H9 (cell line): ENCODE data around the gene H2AZ2. TPM values are rescaled to one million over a fixed set of nuclear protein-coding genes. Genes with fewer than 3 reads are reported as not detected.

Source experiments
- DNase-seq: peaks from one replicate; pipeline ENCODE4 v3.0.0-alpha.2; 2017
- H2AFZ ChIP-seq: one replicate; pipeline ENCODE4 v1.6.1; 2013; ENCODE audit warnings: mild to moderate bottlenecking, low read length, control low read depth, moderate library complexity
- H2AK5ac ChIP-seq: 2 replicates; pipeline ENCODE4 v1.6.1; 2013; ENCODE audit warnings: low read length, control low read depth, mixed read lengths; ENCODE audit not compliant: insufficient read length
- H2BK120ac ChIP-seq: one replicate; pipeline ENCODE4 v1.6.1; 2013; ENCODE audit warnings: low read depth, mild to moderate bottlenecking, low read length, control low read depth, inconsistent platforms; ENCODE audit not compliant: poor library complexity, severe bottlenecking
- H2BK12ac ChIP-seq: 2 replicates; pipeline ENCODE4 v1.6.1; 2013; ENCODE audit warnings: low read length, control low read depth, mixed read lengths, low read depth; ENCODE audit not compliant: insufficient read length
- H2BK15ac ChIP-seq: 2 replicates; pipeline ENCODE4 v1.6.1; 2013; ENCODE audit warnings: low read depth, low read length, control low read depth
- H2BK20ac ChIP-seq: one replicate; pipeline ENCODE4 v1.6.1; 2013; ENCODE audit warnings: low read depth, mild to moderate bottlenecking, low read length, control low read depth, inconsistent platforms; ENCODE audit not compliant: poor library complexity, severe bottlenecking
- H2BK5ac ChIP-seq: 2 replicates; pipeline ENCODE4 v1.6.1; 2013; ENCODE audit warnings: low read length, control low read depth, mixed read lengths; ENCODE audit not compliant: insufficient read length
- H3K14ac ChIP-seq: 2 replicates; pipeline ENCODE4 v1.6.1; 2013; ENCODE audit warnings: low read length, control low read depth; ENCODE audit not compliant: insufficient read depth
- H3K18ac ChIP-seq: 2 replicates; pipeline ENCODE4 v1.6.1; 2013; ENCODE audit warnings: low read depth, mild to moderate bottlenecking, mixed read lengths, low read length, control low read depth; ENCODE audit not compliant: insufficient read length
- H3K23ac ChIP-seq: 2 replicates; pipeline ENCODE4 v1.6.1; 2013; ENCODE audit warnings: low read length, control low read depth, mixed read lengths, low read depth; ENCODE audit not compliant: insufficient read length
- H3K23me2 ChIP-seq: 2 replicates; pipeline ENCODE4 v1.6.1; 2013; ENCODE audit warnings: low read depth, mild to moderate bottlenecking, mixed read lengths, low read length, control low read depth; ENCODE audit not compliant: insufficient read length, poor library complexity, severe bottlenecking
- H3K27ac ChIP-seq: 2 replicates; pipeline ENCODE4 v1.5.1; 2013; ENCODE audit warnings: low read length, control low read depth, mixed read lengths, low read depth; ENCODE audit not compliant: insufficient read length
- H3K27me3 ChIP-seq: 2 replicates; pipeline ENCODE4 v1.6.1; 2013; ENCODE audit warnings: low read length, control low read depth, inconsistent platforms; ENCODE audit not compliant: insufficient read depth
- H3K4ac ChIP-seq: 2 replicates; pipeline ENCODE4 v1.6.1; 2013; ENCODE audit warnings: low read depth, mild to moderate bottlenecking, control low read depth, inconsistent platforms, low read length, moderate library complexity
- H3K4me1 ChIP-seq: 2 replicates; pipeline ENCODE4 v1.6.1; 2013; ENCODE audit warnings: low read length, control low read depth, inconsistent platforms; ENCODE audit not compliant: insufficient read depth
- H3K4me2 ChIP-seq: 2 replicates; pipeline ENCODE4 v1.6.1; 2013; ENCODE audit warnings: low read length, control low read depth, mixed read lengths; ENCODE audit not compliant: insufficient read length, insufficient read depth
- H3K56ac ChIP-seq: 2 replicates; pipeline ENCODE4 v1.6.1; 2013; ENCODE audit warnings: low read depth, mild to moderate bottlenecking, mixed read lengths, low read length, control low read depth; ENCODE audit not compliant: insufficient read length
- H3K79me1 ChIP-seq: 2 replicates; pipeline ENCODE4 v1.6.1; 2013; ENCODE audit warnings: low read depth, mild to moderate bottlenecking, moderate library complexity, low read length, control low read depth, inconsistent platforms; ENCODE audit not compliant: insufficient read depth, poor library complexity, severe bottlenecking
- H3K79me2 ChIP-seq: 2 replicates; pipeline ENCODE4 v1.6.1; 2013; ENCODE audit warnings: low read length, control low read depth, inconsistent platforms; ENCODE audit not compliant: insufficient read depth
- H3K9ac ChIP-seq: 2 replicates; pipeline ENCODE4 v1.6.1; 2013; ENCODE audit warnings: low read length, control low read depth, mixed read lengths; ENCODE audit not compliant: insufficient read length; ENCODE audit errors: extremely low read depth
- H3K9me3 ChIP-seq: one replicate; pipeline ENCODE4 v1.6.1; 2013; ENCODE audit warnings: low read depth, low read length, inconsistent platforms; ENCODE audit not compliant: control insufficient read depth
- H3T11ph ChIP-seq: one replicate; pipeline ENCODE4 v1.6.1; 2013; ENCODE audit warnings: mild to moderate bottlenecking, low read length, control low read depth, inconsistent platforms
- H4K20me1 ChIP-seq: one replicate; pipeline ENCODE4 v1.6.1; 2013; ENCODE audit not compliant: control insufficient read depth, insufficient read length, insufficient read depth
- H4K5ac ChIP-seq: 2 replicates; pipeline ENCODE4 v1.6.1; 2013; ENCODE audit warnings: low read depth, mild to moderate bottlenecking, mixed read lengths, low read length, control low read depth; ENCODE audit not compliant: insufficient read length
- H4K8ac ChIP-seq: replicated peaks from 2 replicates; pipeline ENCODE4 v1.6.1; 2013; ENCODE audit warnings: low read length, control low read depth, mixed read lengths, low read depth; ENCODE audit not compliant: insufficient read length
- H4K91ac ChIP-seq: 2 replicates; pipeline ENCODE4 v1.6.1; 2013; ENCODE audit warnings: low read depth, mild to moderate bottlenecking, moderate library complexity, mixed read lengths, low read length, control low read depth; ENCODE audit not compliant: insufficient read length
- H3K27ac Mint-ChIP-seq, 3 experiments: 2 replicates in 2 of 3; 3 replicates in 1 of 3; pipeline ENCODE4 v1.8.0; 2020 to 2021; ENCODE audit warnings: mixed read lengths in 3 of 3, mild to moderate bottlenecking in 1 of 3, moderate library complexity in 1 of 3
- H3K27me3 Mint-ChIP-seq: 2 replicates; pipeline ENCODE4 v1.8.0; 2021; ENCODE audit warnings: low read depth, mild to moderate bottlenecking, moderate library complexity, mixed read lengths
- H3K36me3 Mint-ChIP-seq, 3 experiments: 2 replicates in 2 of 3; 3 replicates in 1 of 3; pipeline ENCODE4 v1.8.0; 2020 to 2021; ENCODE audit warnings: low read depth in 3 of 3, mixed read lengths in 3 of 3; ENCODE audit not compliant: insufficient read depth in 1 of 3
- H3K4me1 Mint-ChIP-seq, 2 experiments: 2 replicates each; pipeline ENCODE4 v1.8.0; 2020; ENCODE audit warnings: mixed read lengths in 2 of 2
- H3K4me3 Mint-ChIP-seq, 2 experiments: 2 replicates in 1 of 2; 3 replicates in 1 of 2; pipeline ENCODE4 v1.8.0; 2020 to 2021; ENCODE audit warnings: mild to moderate bottlenecking in 2 of 2, mixed read lengths in 2 of 2, moderate library complexity in 1 of 2
- H3K9me3 Mint-ChIP-seq, 2 experiments: 2 replicates in 1 of 2; 3 replicates in 1 of 2; pipeline ENCODE4 v1.8.0; 2020; ENCODE audit warnings: mild to moderate bottlenecking in 2 of 2, mixed read lengths in 2 of 2, moderate library complexity in 1 of 2
- WGBS: extraction: QIAGEN DNeasy Blood & Tissue Kit; methylation state at CpG from one replicate; pipeline ENCODE4 v1.1.7; 2013; ENCODE audit warnings: missing lambda C conversion rate, low lambda C conversion rate, mixed read lengths; ENCODE audit not compliant: insufficient read length; ENCODE audit errors: extremely low coverage; 5-methylcytosine and 5-hydroxymethylcytosine counted together
- total RNA-seq: library from RNA; stranded (reverse); gene quantifications from 2 replicates; pipeline ENCODE4 v1.2.1, GENCODE V29; 2021
- TF ChIP-seq, protein P1 (sequence below): fragments of 200-600 bp; sonication (generic); conservative IDR thresholded peaks from 3 replicates; pipeline ENCODE4 v1.8.0; 2021; ENCODE audit warnings: antibody characterized with exemption, mild to moderate bottlenecking

H2AZ2 gene
- total RNA-seq, 1 experiment from 2014 or later, result 208 TPM

DNA sequence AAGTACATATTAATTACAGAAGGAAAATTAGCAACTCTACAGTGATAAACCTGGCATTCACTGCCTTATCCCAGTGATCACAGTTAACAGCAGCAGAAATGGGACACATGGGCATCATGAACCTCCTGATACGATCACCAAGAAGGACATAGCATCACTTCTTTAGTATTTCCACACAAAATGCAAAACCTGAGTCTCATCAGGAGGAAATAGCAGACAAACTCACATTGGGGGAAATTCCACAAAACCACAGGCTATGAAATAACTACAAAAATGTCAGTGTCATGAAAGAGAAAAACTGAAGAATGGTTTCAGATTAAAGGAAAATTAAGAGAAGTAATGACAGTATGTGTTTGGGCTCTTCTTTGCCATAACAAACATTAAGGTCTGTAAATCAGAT, 49.4 kb upstream of the H2AZ2 start:
- no CpG with 5 or more reads among the region's 1 CpG for WGBS
- Histone ChIP-seq H2BK5ac (no peak overlapping the region), H3K4me2 (no peak overlapping the region), H4K5ac (no peak overlapping the region), H3K9ac (no peak overlapping the region), H4K91ac (no peak overlapping the region), H3K18ac (no peak overlapping the region), H4K20me1 (no peaks in the 10 kb centered on the region), H3T11ph (no peak overlapping the region), H3K14ac (no peak overlapping the region), H3K23me2 (no peaks in the 10 kb centered on the region), H2AK5ac (no peak overlapping the region), H3K56ac (no peak overlapping the region), H3K27me3 (no peaks in the 10 kb centered on the region), H3K9me3 (no peaks in the 10 kb centered on the region), H2BK15ac (no peak overlapping the region), H3K79me2 (no peaks in the 10 kb centered on the region), H3K27ac (no peak overlapping the region), H2BK12ac (no peak overlapping the region), H3K4me1 (no peaks in the 10 kb centered on the region), H2AFZ (no peak overlapping the region), H3K79me1 (no peaks in the 10 kb centered on the region), H3K4ac (no peak overlapping the region), H2BK120ac (no peak overlapping the region), H3K23ac (no peak overlapping the region), H4K8ac (no peak overlapping the region), H2BK20ac (no peak overlapping the region)
- Mint-ChIP-seq H3K36me3 (no peaks in the 10 kb centered on the region), H3K4me1 (no peaks in the 10 kb centered on the region), H3K27me3 (peaks cover 2% of the 10 kb centered on the region; the same call in 1 of the 2 replicates), H3K9me3 (no peaks in the 10 kb centered on the region; a peak in 1 of 5 replicates), H3K4me3 (no peak overlapping the region), H3K27ac (no peak overlapping the region)
- no peak for DNase-seq
- TF ChIP-seq, protein P1, sequence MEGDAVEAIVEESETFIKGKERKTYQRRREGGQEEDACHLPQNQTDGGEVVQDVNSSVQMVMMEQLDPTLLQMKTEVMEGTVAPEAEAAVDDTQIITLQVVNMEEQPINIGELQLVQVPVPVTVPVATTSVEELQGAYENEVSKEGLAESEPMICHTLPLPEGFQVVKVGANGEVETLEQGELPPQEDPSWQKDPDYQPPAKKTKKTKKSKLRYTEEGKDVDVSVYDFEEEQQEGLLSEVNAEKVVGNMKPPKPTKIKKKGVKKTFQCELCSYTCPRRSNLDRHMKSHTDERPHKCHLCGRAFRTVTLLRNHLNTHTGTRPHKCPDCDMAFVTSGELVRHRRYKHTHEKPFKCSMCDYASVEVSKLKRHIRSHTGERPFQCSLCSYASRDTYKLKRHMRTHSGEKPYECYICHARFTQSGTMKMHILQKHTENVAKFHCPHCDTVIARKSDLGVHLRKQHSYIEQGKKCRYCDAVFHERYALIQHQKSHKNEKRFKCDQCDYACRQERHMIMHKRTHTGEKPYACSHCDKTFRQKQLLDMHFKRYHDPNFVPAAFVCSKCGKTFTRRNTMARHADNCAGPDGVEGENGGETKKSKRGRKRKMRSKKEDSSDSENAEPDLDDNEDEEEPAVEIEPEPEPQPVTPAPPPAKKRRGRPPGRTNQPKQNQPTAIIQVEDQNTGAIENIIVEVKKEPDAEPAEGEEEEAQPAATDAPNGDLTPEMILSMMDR, result no peak
